GM12878 (cell line): ENCODE data around the gene TMEM140. TPM values are rescaled to one million over a fixed set of nuclear protein-coding genes. Genes with fewer than 3 reads are reported as not detected.

ENCODE experiments used
- ATAC-seq: fragments of 200-7000 bp; cut with Tn5 transposase; 3 replicates; pipeline ENCODE4 v1.9.1; 2020; ENCODE audit warnings: mild to moderate bottlenecking, moderate library complexity
- BruUV-seq: library from RNA; stranded (reverse); fragments of 400-500 nt; replicated peaks from 2 replicates; lab custom pipeline; 2021; lab: Mats Ljungman, UMichigan
- CTCF ChIA-PET: fragments of 300-600 bp; sonication (Branson Sonifier 250); formaldehyde crosslinking; extraction: SDS; loops from one replicate; lab custom pipeline; 2021; ENCODE audit warnings: inconsistent platforms; lab: Yijun Ruan, JAX
- POLR2A ChIA-PET: fragments of 350-600 bp; formaldehyde crosslinking; extraction: SDS; loops from one replicate; lab custom pipeline; 2021; ENCODE audit warnings: inconsistent platforms; lab: Charles Lee
- RAD21 ChIA-PET: fragments of 300-600 bp; sonication (Branson Sonifier 250); formaldehyde crosslinking; loops from one replicate; lab custom pipeline; 2023; ENCODE audit warnings: antibody characterized with exemption; ENCODE audit not compliant: unreplicated experiment; lab: Charles Lee
- SMC1A ChIA-PET: fragments of 300-600 bp; sonication (Branson Sonifier 250); formaldehyde crosslinking; loops from one replicate; lab custom pipeline; 2023; ENCODE audit not compliant: unreplicated experiment, uncharacterized antibody; lab: Charles Lee
- DNase-seq: peaks from one replicate; pipeline ENCODE4 v3.0.0-alpha.2; 2011; ENCODE audit warnings: low read depth, low spot score
- FAIRE-seq: peaks from 3 replicates; lab custom pipeline; 2011; peaks lifted over from hg19 to GRCh38; lab: Jason Lieb, UNC
- H2AFZ ChIP-seq: 2 replicates; pipeline ENCODE4 v1.6.0; 2011; ENCODE audit warnings: low read depth, low read length, control low read depth; ENCODE audit not compliant: control insufficient read depth
- H3K27ac ChIP-seq: 2 replicates; pipeline ENCODE4 v1.5.1; 2011; ENCODE audit warnings: control low read depth; ENCODE audit not compliant: control insufficient read depth, insufficient read depth
- H3K27me3 ChIP-seq, 2 experiments: replicated peaks in 1 of 2; 2 replicates each; pipeline versions ENCODE4 v1.6.0 to v1.6.1; 2011; ENCODE audit warnings: low read length in 1 of 2; ENCODE audit not compliant: control insufficient read depth in 2 of 2, insufficient read depth in 2 of 2
- H3K36me3 ChIP-seq, 2 experiments: 2 replicates each; pipeline ENCODE4 v1.5.1; 2011; ENCODE audit warnings: low read length in 1 of 2; ENCODE audit not compliant: control insufficient read depth in 2 of 2, insufficient read depth in 2 of 2
- H3K4me1 ChIP-seq: 2 replicates; pipeline ENCODE4 v1.6.1; 2011; ENCODE audit warnings: mild to moderate bottlenecking, low read length, moderate library complexity, mixed read lengths; ENCODE audit not compliant: control insufficient read depth, insufficient read depth
- H3K4me2 ChIP-seq: 2 replicates; pipeline ENCODE4 v1.6.0; 2011; ENCODE audit warnings: control low read depth; ENCODE audit not compliant: control insufficient read depth, insufficient read depth
- H3K4me3 ChIP-seq: fragments of 200-600 bp; sonication (generic); 2 replicates; pipeline ENCODE4 v1.5.1; 2016
- H3K79me2 ChIP-seq: 2 replicates; pipeline ENCODE4 v1.6.0; 2011; ENCODE audit warnings: low read length; ENCODE audit not compliant: control insufficient read depth, insufficient read depth
- H3K9ac ChIP-seq: 2 replicates; pipeline ENCODE4 v1.8.0; 2011; ENCODE audit warnings: low read length, control low read depth, mixed read lengths; ENCODE audit not compliant: control insufficient read depth, insufficient read depth
- H3K9me3 ChIP-seq: replicated peaks from 3 replicates; pipeline ENCODE4 v1.5.1; 2011; ENCODE audit warnings: mild to moderate bottlenecking, low read length; ENCODE audit not compliant: control insufficient read depth, insufficient read depth
- H4K20me1 ChIP-seq: 2 replicates; pipeline ENCODE4 v1.6.0; 2011; ENCODE audit not compliant: control insufficient read depth, insufficient read depth
- BACH1 ChIP-seq: fragments of 450-650 bp; IDR thresholded peaks from 2 replicates; pipeline ENCODE4 v1.6.1; 2017; ENCODE audit warnings: mild to moderate bottlenecking, borderline replicate concordance
- CEBPB ChIP-seq, 2 experiments: fragments of 150-350 bp in 1 of 2; IDR thresholded peaks; 2 replicates each; pipeline ENCODE4 v1.6.1; 2012 to 2014; ENCODE audit warnings: low read depth in 2 of 2, low read length in 2 of 2, borderline replicate concordance in 1 of 2, inconsistent platforms in 1 of 2
- CEBPZ ChIP-seq: fragments of 150-350 bp; IDR thresholded peaks from 2 replicates; pipeline ENCODE4 v1.6.1; 2016; ENCODE audit warnings: low read depth, low read length
- E2F8 ChIP-seq: fragments of 450-650 bp; IDR thresholded peaks from 2 replicates; pipeline ENCODE4 v1.6.1; 2018; ENCODE audit warnings: mild to moderate bottlenecking, low read depth, moderate library complexity; ENCODE audit not compliant: partially characterized antibody
- EZH2 ChIP-seq: IDR thresholded peaks from 2 replicates; pipeline ENCODE4 v1.6.1; 2012; ENCODE audit warnings: low read depth, mild to moderate bottlenecking, control low read depth, inconsistent platforms, low read length, borderline replicate concordance; ENCODE audit not compliant: control insufficient read depth
- FOXK2 ChIP-seq: fragments of 450-650 bp; IDR thresholded peaks from 2 replicates; pipeline ENCODE4 v1.6.1; 2017; ENCODE audit warnings: mild to moderate bottlenecking, moderate library complexity
- GATAD2B ChIP-seq: fragments of 450-650 bp; conservative IDR thresholded peaks from 2 replicates; pipeline ENCODE4 v1.6.1; 2017; ENCODE audit warnings: low read depth, mild to moderate bottlenecking, moderate library complexity
- IKZF1 ChIP-seq: fragments of 450-650 bp; conservative IDR thresholded peaks from 2 replicates; pipeline ENCODE4 v1.6.1; 2017; ENCODE audit warnings: antibody characterized with exemption, mild to moderate bottlenecking
- MTA2 ChIP-seq: fragments of 450-650 bp; IDR thresholded peaks from 2 replicates; pipeline ENCODE4 v1.6.1; 2016; ENCODE audit warnings: low read depth, mild to moderate bottlenecking, moderate library complexity
- NR2C2 ChIP-seq: IDR thresholded peaks from 2 replicates; pipeline ENCODE4 v1.6.1; 2011; ENCODE audit warnings: borderline replicate concordance, low read depth; ENCODE audit not compliant: control insufficient read depth, insufficient read length
- SRF ChIP-seq, 2 experiments: IDR thresholded peaks; 2 replicates each; pipeline ENCODE4 v1.6.1; 2011; ENCODE audit warnings: low read depth in 2 of 2, low read length in 2 of 2, mild to moderate bottlenecking in 1 of 2, moderate library complexity in 1 of 2
- ZNF207 ChIP-seq: fragments of 450-650 bp; IDR thresholded peaks from 2 replicates; pipeline ENCODE4 v1.6.1; 2014; ENCODE audit warnings: antibody characterized with exemption, mild to moderate bottlenecking, borderline replicate concordance
- ZNF217 ChIP-seq: fragments of 450-650 bp; IDR thresholded peaks from 2 replicates; pipeline ENCODE4 v1.6.1; 2017; ENCODE audit warnings: antibody characterized with exemption, mild to moderate bottlenecking
- ZNF592 ChIP-seq: fragments of 450-650 bp; IDR thresholded peaks from 2 replicates; pipeline ENCODE4 v1.6.1; 2017; ENCODE audit warnings: mild to moderate bottlenecking, moderate library complexity
- WGBS: methylation state at CpG from one replicate; pipeline ENCODE4 v1.1.6; 2016; ENCODE audit warnings: low lambda C conversion rate; ENCODE audit not compliant: insufficient replicate concordance, insufficient coverage; ENCODE audit errors: missing lambda C conversion rate; 5-methylcytosine and 5-hydroxymethylcytosine counted together
- in situ Hi-C: fragments of 300-500 bp; cut with MboI; formaldehyde crosslinking; loops from 9 replicates; pipeline ENCODE4 v1.14.3; 2018; ENCODE audit warnings: mixed read lengths
- intact Hi-C: fragments of 100-400 bp; cut with micrococcal nuclease; formaldehyde crosslinking; loops from one replicate; pipeline ENCODE4 v1.14.2; 2022; ENCODE audit not compliant: unreplicated experiment
- polyA plus RNA-seq, 11 experiments: library from polyadenylated mRNA; depleted of rRNA in 4 of 11; unstranded in 6 of 11; stranded (reverse) in 5 of 11; fragments of >200 nt; fragmentation: Nextera tagmentation in 4 of 11; fragmentation: Illumina TruSeq in 1 of 11; extraction: Ambion mirVana in 4 of 11; extraction: Trizol in 1 of 11; gene quantifications; 1 replicate in 1 of 11; 2 replicates in 10 of 11; pipeline versions ENCODE4 v1.2.1 to v1.2.3, GENCODE V29; 2011 to 2016; ENCODE audit warnings: inconsistent platforms in 2 of 11, missing spikeins in 2 of 11, low read depth in 1 of 11
- total RNA-seq, 4 experiments: library from RNA; depleted of rRNA in 3 of 4; stranded (reverse); fragments of >200 nt in 3 of 4; fragmentation: Illumina TruSeq in 1 of 4; extraction: Trizol in 1 of 4; gene quantifications; 2 replicates each; pipeline versions ENCODE4 v1.2.1 to v1.2.3, GENCODE V29; 2013 to 2021

TMEM140 gene
- total and polyA plus RNA-seq, 10 of the 15 experiments (the other 5 are each of a cell fraction or from before 2014, with no cell fraction given), result 0.85 to 20.7 (median 3.3) TPM

GRCh38 chr7:135117096-135117495 lies 30.8 kb upstream of the TMEM140 start:
- POLR2A ChIA-PET, result no interaction called here
- in situ Hi-C loops (no loop called here), intact Hi-C loops (no loop called here)
- Histone ChIP-seq H4K20me1 (no peaks in the 10 kb centered on the region), H3K27ac (no peak overlapping the region), H2AFZ (no peak overlapping the region; the same call in 1 of the 2 replicates), H3K4me1 (no peaks in the 10 kb centered on the region), H3K4me3 (no peak overlapping the region), H3K4me2 (no peak overlapping the region), H3K9ac (no peak overlapping the region), H3K36me3 (no peaks in the 10 kb centered on the region), H3K9me3 (no peaks in the 10 kb centered on the region; the same call in 1 of the 3 replicates), H3K27me3 (no peaks in the 10 kb centered on the region), H3K79me2 (no peaks in the 10 kb centered on the region)
- SMC1A ChIA-PET, result no interaction called here
- BruUV-seq, result no TSS peak
- no peak for FAIRE-seq
- DNase-seq, result no peak
- ATAC-seq, result no peak
- WGBS, result 100% methylated on average over 1 of the region's 1 CpG
- CTCF ChIA-PET, result no interaction called here
- RAD21 ChIA-PET, result no interaction called here
- TF ChIP-seq IKZF1 (no peak), ZNF207 (no peak), FOXK2 (no peak), EZH2 (no peak), E2F8 (no peak), BACH1 (no peak), ZNF217 (no peak), MTA2 (no peak), SRF (IDR thresholded peaks at IDR 0.05; ENCODE audit: low read depth in 2 of 2, low read length in 2 of 2) (no peak), ZNF592 (no peak), CEBPZ (no peak), NR2C2 (no peak), CEBPB (IDR thresholded peaks at IDR 0.05; ENCODE audit: borderline replicate concordance in 1 of 2, low read depth in 2 of 2, low read length in 2 of 2) (no peak), GATAD2B (no peak)
